22Rv1 (cell line): ENCODE data around the gene CPNE8.

Experiments used
- H3K27ac ChIP-seq: fragments of 450-650 bp; 2 replicates; pipeline ENCODE4 v1.5.1; 2017
- ZFX ChIP-seq: fragments of 450-650 bp; IDR thresholded peaks from 2 replicates; pipeline ENCODE4 v1.6.1; 2017; ENCODE audit warnings: antibody characterized with exemption, borderline replicate concordance
- TF ChIP-seq, protein P1 (sequence below): fragments of 450-650 bp; IDR thresholded peaks from 2 replicates; pipeline ENCODE4 v1.5.1; 2017; ENCODE audit warnings: mild to moderate bottlenecking

Gene CPNE8

GRCh38 chr12:38905480-38906351, at the start of gene CPNE8:
TSS of gene CPNE8 (minus strand) at chr12:38905591. CDS start at chr12:38905534, 57 bp downstream.
- TF ChIP-seq, protein P1, sequence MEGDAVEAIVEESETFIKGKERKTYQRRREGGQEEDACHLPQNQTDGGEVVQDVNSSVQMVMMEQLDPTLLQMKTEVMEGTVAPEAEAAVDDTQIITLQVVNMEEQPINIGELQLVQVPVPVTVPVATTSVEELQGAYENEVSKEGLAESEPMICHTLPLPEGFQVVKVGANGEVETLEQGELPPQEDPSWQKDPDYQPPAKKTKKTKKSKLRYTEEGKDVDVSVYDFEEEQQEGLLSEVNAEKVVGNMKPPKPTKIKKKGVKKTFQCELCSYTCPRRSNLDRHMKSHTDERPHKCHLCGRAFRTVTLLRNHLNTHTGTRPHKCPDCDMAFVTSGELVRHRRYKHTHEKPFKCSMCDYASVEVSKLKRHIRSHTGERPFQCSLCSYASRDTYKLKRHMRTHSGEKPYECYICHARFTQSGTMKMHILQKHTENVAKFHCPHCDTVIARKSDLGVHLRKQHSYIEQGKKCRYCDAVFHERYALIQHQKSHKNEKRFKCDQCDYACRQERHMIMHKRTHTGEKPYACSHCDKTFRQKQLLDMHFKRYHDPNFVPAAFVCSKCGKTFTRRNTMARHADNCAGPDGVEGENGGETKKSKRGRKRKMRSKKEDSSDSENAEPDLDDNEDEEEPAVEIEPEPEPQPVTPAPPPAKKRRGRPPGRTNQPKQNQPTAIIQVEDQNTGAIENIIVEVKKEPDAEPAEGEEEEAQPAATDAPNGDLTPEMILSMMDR = no peak
- TF ChIP-seq ZFX = no peak
- H3K27ac ChIP-seq = peak within 1 kb of the TSS; percentile 85

- no peak overlapping the region for H3K27ac ChIP-seq
- no peak for TF ChIP-seq ZFX
- TF ChIP-seq, protein P1 = no peak
Observed at GRCh38 chr12:38954238-38954873, 49.0 kb upstream of the CPNE8 start.

DNA sequence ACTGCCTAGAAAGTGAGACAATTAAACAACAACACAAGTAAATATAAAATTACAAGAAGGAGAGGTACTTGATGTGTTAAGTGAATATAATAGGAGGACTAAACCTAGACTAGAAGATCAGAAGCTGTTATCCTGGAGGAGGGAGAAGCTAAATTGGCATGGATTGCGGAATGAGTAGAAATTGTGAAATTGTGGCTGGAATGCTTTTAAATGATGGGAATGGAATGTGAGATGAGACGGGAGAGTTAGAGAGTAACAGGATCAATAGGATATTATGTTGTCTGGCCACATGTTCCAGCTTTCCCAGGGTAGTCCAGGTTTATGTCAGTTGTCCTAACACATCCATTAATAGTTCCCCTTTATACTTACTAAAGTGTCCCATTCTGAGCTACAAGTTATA, 44.0 kb upstream of the CPNE8 start:
- no peak overlapping the region for H3K27ac ChIP-seq

GRCh38 chr12:38934686-38935085, 29.3 kb upstream of the CPNE8 start:
- TF ChIP-seq, protein P1 = no peak
- TF ChIP-seq ZFX = no peak

More for the DNA sequence above, 44.0 kb upstream of the CPNE8 start:
- TF ChIP-seq ZFX = no peak
- TF ChIP-seq, protein P1 = no peak

GRCh38 chr12:38934078-38934584, 28.7 kb upstream of the CPNE8 start:
- H3K27ac ChIP-seq = no peak overlapping the region
- TF ChIP-seq, protein P1 = no peak
- no peak for TF ChIP-seq ZFX

More at GRCh38 chr12:38934686-38935085, 29.3 kb upstream of the CPNE8 start:
- no peak overlapping the region for H3K27ac ChIP-seq

DNA sequence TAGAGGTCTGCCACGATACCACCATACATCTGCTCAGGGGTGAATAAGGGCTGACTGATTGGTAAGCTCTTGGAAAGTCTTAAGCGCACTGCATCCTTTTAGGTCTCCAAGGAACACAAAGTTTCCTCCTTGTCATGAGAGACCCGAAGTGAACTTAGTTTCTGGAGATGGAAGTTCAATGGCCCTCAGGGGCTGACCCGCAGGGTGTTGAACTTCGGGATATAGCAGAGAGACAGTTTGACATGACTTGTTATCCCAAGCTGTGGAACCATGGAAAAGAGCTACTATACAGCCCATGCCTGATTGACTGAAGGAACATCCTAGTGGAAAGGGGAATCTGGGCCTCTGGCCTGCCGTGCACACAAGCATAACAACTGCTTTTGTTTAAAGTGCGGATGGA, 26.9 kb upstream of the CPNE8 start:
- H3K27ac ChIP-seq = no peak overlapping the region
- TF ChIP-seq, protein P1 = no peak
- no peak for TF ChIP-seq ZFX
